Ovary (tissue), 9 donors: ENCODE results near the gene WDR1. TPM values are rescaled to one million over a fixed set of nuclear protein-coding genes. Genes with fewer than 3 reads are reported as not detected.

ENCODE experiments used
- DNase-seq, 5 donors: peaks; one replicate each; pipeline ENCODE4 v3.0.0-alpha.2; 2019 to 2020
- H3K27ac ChIP-seq, 2 donors: fragments of 200-600 bp; one replicate each; pipeline versions ENCODE4 v1.5.1 to v1.8.0; 2019 to 2022
- H3K27me3 ChIP-seq: fragments of 200-600 bp; one replicate; pipeline ENCODE4 v1.8.0; 2022
- H3K36me3 ChIP-seq: fragments of 200-600 bp; sonication (generic); one replicate; pipeline ENCODE4 v1.5.1; 2019
- H3K4me1 ChIP-seq: one replicate; pipeline ENCODE4 v1.8.1; 2013; ENCODE audit warnings: mild to moderate bottlenecking, moderate library complexity; ENCODE audit not compliant: insufficient read depth
- H3K4me3 ChIP-seq: fragments of 200-600 bp; sonication (generic); one replicate; pipeline ENCODE4 v1.5.1; 2017
- H3K9me3 ChIP-seq, 2 donors: fragments of 200-600 bp in 1 of 2; sonication (generic) in 1 of 2; one replicate each; pipeline versions ENCODE4 v1.5.1 to v1.8.1; 2013 to 2019; ENCODE audit warnings: mild to moderate bottlenecking in 1 of 2, moderate library complexity in 1 of 2
- CTCF ChIP-seq, 3 donors: fragments of 450-650 bp in 2 of 3; fragments of 200-600 bp in 1 of 3; IDR thresholded peaks; one replicate each; pipeline versions ENCODE4 v1.5.1 to v1.8.0; 2016 to 2022; ENCODE audit warnings: antibody characterized with exemption in 3 of 3, mild to moderate bottlenecking in 1 of 3
- EP300 ChIP-seq: sonication (generic); formaldehyde crosslinking; IDR thresholded peaks from one replicate; pipeline ENCODE4 v1.6.1; 2017; ENCODE audit warnings: antibody characterized with exemption
- POLR2A ChIP-seq: fragments of 450-650 bp; IDR thresholded peaks from one replicate; pipeline ENCODE4 v1.6.1; 2017; ENCODE audit warnings: antibody characterized with exemption, mild to moderate bottlenecking, moderate library complexity
- WGBS, 3 donors: extraction: QIAGEN DNeasy Blood & Tissue Kit in 1 of 3; methylation state at CpG; one replicate each; pipeline versions ENCODE4 v1.1.5 to v1.1.7; 2013 to 2017; 5-methylcytosine and 5-hydroxymethylcytosine counted together
- intact Hi-C, 4 donors: fragments of 100-400 bp; cut with DNase I; formaldehyde crosslinking; loops; one replicate each; pipeline versions ENCODE4 v1.11.0 to v1.15.1; 2022 to 2023
- polyA plus RNA-seq, 2 donors: library from polyadenylated mRNA; stranded (reverse); fragments of 200-250 nt in 1 of 2; fragments of 350-450 nt in 1 of 2; fragmentation: Illumina TruSeq in 1 of 2; extraction: RNeasy Lipid Tissue Mini Kit (QIAGEN cat#74804) in 1 of 2; gene quantifications; one replicate each; pipeline ENCODE4 v1.2.3, GENCODE V29; 2013 to 2014
- total RNA-seq, 7 donors: library from RNA; depleted of rRNA in 2 of 7; stranded (reverse); fragments of >200 nt in 2 of 7; fragmentation: NEBNext Ultra II Directional in 3 of 7; extraction: Animal tissue kit (Norgen Biotek cat#: 25700) in 3 of 7; gene quantifications; one replicate each; pipeline versions ENCODE4 v1.1.0 to v1.2.4, GENCODE V29; 2016 to 2023
- donor health status: DM: no; HTN: no; CAD: no; lungs with moderate emphysema.
- donor health status: DM: no; HTN: no; CAD: no.
- donor health status: Bipolar disorder and iron deficiency.
- donor health status: DM: yes; HTN: yes; CAD: no.
- donor health status: DM: no; HTN: no; CAD: no.
- donor health status: DM: yes; HTN: yes; CAD: no.

WDR1 gene
- total and polyA plus RNA-seq, 9 donors, result 67.2 to 352 (median 260) TPM

- H3K9me3 ChIP-seq, result no peaks in the 10 kb centered on the region
- no peaks in the 10 kb centered on the region for H3K27me3 ChIP-seq
- intact Hi-C loops, result no loop called here
- TF ChIP-seq CTCF (IDR thresholded peaks at IDR 0.05) (no peak), EP300 (no peak), POLR2A (no peak)
- H3K4me3 ChIP-seq, result no peak overlapping the region
- peak in 1 of 5 donors; percentile 21 for DNase-seq
- 91 to 94% (median 91%) methylated on average over 11 of the region's 11 CpGs for WGBS, 3 donors
- peaks cover 46% of the 10 kb centered on the region for H3K4me1 ChIP-seq
- peak overlapping the region in 1 of 2 donors; percentile 73 for H3K27ac ChIP-seq
- H3K36me3 ChIP-seq, result no peaks in the 10 kb centered on the region
Observed at GRCh38 chr4:10109995-10110670, 6.5 kb downstream of the WDR1 start.

- Histone ChIP-seq H3K4me1 (peaks cover 45% of the 10 kb centered on the region), H3K36me3 (no peaks in the 10 kb centered on the region)
- intact Hi-C loops, result no loop called here
Observed at GRCh38 chr4:10108818-10109783, 7.5 kb downstream of the WDR1 start.

GRCh38 chr4:10108391-10108790 lies 8.2 kb downstream of the WDR1 start:
- intact Hi-C loops, result no loop called here
- WGBS, 3 donors, result 54 to 70% (median 55%) methylated on average over 6 of the region's 6 CpGs
- peaks cover 48% of the 10 kb centered on the region for H3K4me1 ChIP-seq
- DNase-seq, result no peak
- H3K36me3 ChIP-seq, result no peaks in the 10 kb centered on the region
- H3K9me3 ChIP-seq, result no peaks in the 10 kb centered on the region
- H3K4me3 ChIP-seq, result no peak overlapping the region
- TF ChIP-seq CTCF (IDR thresholded peaks at IDR 0.05), result no peak
- TF ChIP-seq POLR2A, result no peak
- no peak for TF ChIP-seq EP300
- peak overlapping the region; percentile 68 to 73 for H3K27ac ChIP-seq
- H3K27me3 ChIP-seq, result no peaks in the 10 kb centered on the region

More at GRCh38 chr4:10108818-10109783, 7.5 kb downstream of the WDR1 start:
- Histone ChIP-seq H3K9me3 (no peaks in the 10 kb centered on the region), H3K27ac (peak overlapping the region; percentile 68 to 73), H3K4me3 (no peak overlapping the region), H3K27me3 (no peaks in the 10 kb centered on the region)
- 61 to 65% (median 62%) methylated on average over 17 of the region's 17 CpGs for WGBS, 3 donors
- peak in 1 of 5 donors; percentile 19 for DNase-seq
- no peak for TF ChIP-seq CTCF (IDR thresholded peaks at IDR 0.05)
- TF ChIP-seq POLR2A, result no peak
- no peak for TF ChIP-seq EP300
